Neural progenitor cell (in vitro differentiated cells): ENCODE results near the gene ZFYVE9.

Experiments used
- EZH2 ChIP-seq: fragments of 200-600 bp; sonication (generic); IDR thresholded peaks from 2 replicates; pipeline ENCODE4 v1.6.1; 2017; ENCODE audit warnings: antibody characterized with exemption, mild to moderate bottlenecking, moderate library complexity
- TF ChIP-seq, protein P1 (sequence below): fragments of 200-600 bp; sonication (generic); IDR thresholded peaks from 2 replicates; pipeline ENCODE4 v1.5.1; 2017; ENCODE audit warnings: antibody characterized with exemption, mild to moderate bottlenecking

DNA sequence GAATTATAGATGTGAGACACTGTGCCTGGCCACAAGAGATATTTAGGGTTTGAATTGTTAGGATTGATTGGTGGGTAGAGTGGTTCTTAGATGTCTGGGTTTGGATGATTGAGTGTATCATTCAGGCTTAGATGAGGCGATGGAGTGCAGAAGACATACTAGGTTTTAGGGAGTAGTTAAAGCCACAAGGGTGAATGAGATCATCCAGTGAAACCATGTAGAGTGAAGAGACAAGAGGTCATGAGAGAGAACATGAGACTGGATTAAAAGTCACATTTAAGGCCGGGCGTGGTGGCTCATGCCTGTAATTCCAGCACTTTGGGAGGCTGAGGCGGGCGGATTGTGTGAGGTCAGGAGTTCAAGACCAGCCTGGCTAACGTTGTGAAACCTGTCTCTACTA is 37.2 kb downstream of the ZFYVE9 start:
- TF ChIP-seq, protein P1, sequence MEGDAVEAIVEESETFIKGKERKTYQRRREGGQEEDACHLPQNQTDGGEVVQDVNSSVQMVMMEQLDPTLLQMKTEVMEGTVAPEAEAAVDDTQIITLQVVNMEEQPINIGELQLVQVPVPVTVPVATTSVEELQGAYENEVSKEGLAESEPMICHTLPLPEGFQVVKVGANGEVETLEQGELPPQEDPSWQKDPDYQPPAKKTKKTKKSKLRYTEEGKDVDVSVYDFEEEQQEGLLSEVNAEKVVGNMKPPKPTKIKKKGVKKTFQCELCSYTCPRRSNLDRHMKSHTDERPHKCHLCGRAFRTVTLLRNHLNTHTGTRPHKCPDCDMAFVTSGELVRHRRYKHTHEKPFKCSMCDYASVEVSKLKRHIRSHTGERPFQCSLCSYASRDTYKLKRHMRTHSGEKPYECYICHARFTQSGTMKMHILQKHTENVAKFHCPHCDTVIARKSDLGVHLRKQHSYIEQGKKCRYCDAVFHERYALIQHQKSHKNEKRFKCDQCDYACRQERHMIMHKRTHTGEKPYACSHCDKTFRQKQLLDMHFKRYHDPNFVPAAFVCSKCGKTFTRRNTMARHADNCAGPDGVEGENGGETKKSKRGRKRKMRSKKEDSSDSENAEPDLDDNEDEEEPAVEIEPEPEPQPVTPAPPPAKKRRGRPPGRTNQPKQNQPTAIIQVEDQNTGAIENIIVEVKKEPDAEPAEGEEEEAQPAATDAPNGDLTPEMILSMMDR: no peak
- no peak for TF ChIP-seq EZH2
